ENCODE measurements around the gene TSSC4. TPM values are rescaled to one million over a fixed set of nuclear protein-coding genes. Genes with fewer than 3 reads are reported as not detected.

The TSSC4 gene
- total RNA-seq, 1 experiment from 2014 or later, result 51.6 TPM

GRCh38 chr11:2433106-2433925, 32.8 kb downstream of the TSSC4 start:
- no peak for DNase-seq (ENCODE audit: low read depth)

- no peak for DNase-seq (ENCODE audit: low read depth)
These were observed 33.5 kb downstream of the TSSC4 start for GRCh38 chr11:2434008-2434407.

GRCh38 chr11:2434506-2435255, 34.1 kb downstream of the TSSC4 start:
- no peak for DNase-seq (ENCODE audit: low read depth)

- DNase-seq (ENCODE audit: low read depth), result no peak
These were observed 34.9 kb downstream of the TSSC4 start for GRCh38 chr11:2435288-2436012.

- DNase-seq (ENCODE audit: low read depth), result no peak
These were observed 35.5 kb downstream of the TSSC4 start for GRCh38 chr11:2436013-2436520.

- DNase-seq (ENCODE audit: low read depth), result no peak
These were observed 36.0 kb downstream of the TSSC4 start for GRCh38 chr11:2436521-2437031.

- no peak for DNase-seq (ENCODE audit: low read depth)
These were observed 37.0 kb downstream of the TSSC4 start for GRCh38 chr11:2437516-2437915.

- no peak for DNase-seq (ENCODE audit: low read depth)
These were observed 39.3 kb downstream of the TSSC4 start for GRCh38 chr11:2439820-2440219.

- DNase-seq (ENCODE audit: low read depth), result no peak
These were observed 40.1 kb downstream of the TSSC4 start for GRCh38 chr11:2440646-2441045.

GRCh38 chr11:2441171-2441570, 40.6 kb downstream of the TSSC4 start:
- DNase-seq (ENCODE audit: low read depth), result no peak

- no peak for DNase-seq (ENCODE audit: low read depth)
These were observed 42.0 kb downstream of the TSSC4 start for GRCh38 chr11:2442589-2442988.

GRCh38 chr11:2443406-2443805, 42.9 kb downstream of the TSSC4 start:
- no peak for DNase-seq (ENCODE audit: low read depth)

- DNase-seq (ENCODE audit: low read depth), result no peak
These were observed 43.6 kb downstream of the TSSC4 start, which contains the start of gene TRPM5 for GRCh38 chr11:2443881-2444820. TSS of gene TRPM5 (minus strand) at chr11:2444514. CDS start at chr11:2423036, 21,478 bp downstream.

GRCh38 chr11:2444821-2445745, 44.5 kb downstream of the TSSC4 start, which contains the start of gene KCNQ1:
TSS of gene KCNQ1 (plus strand) at chr11:2445008. CDS start at chr11:2445099, 91 bp downstream.
- no peak for DNase-seq (ENCODE audit: low read depth)

- no peak for DNase-seq (ENCODE audit: low read depth)
These were observed 45.4 kb downstream of the TSSC4 start for GRCh38 chr11:2445746-2446551.

- DNase-seq (ENCODE audit: low read depth), result no peak
These were observed 46.2 kb downstream of the TSSC4 start for GRCh38 chr11:2446590-2447252.

GRCh38 chr11:2447253-2447950, 46.9 kb downstream of the TSSC4 start:
- DNase-seq (ENCODE audit: low read depth), result no peak

All from LHCN-M2 (cell line).